Type B pancreatic cell (in vitro differentiated cells): ENCODE results near the gene SFN. TPM values are rescaled to one million over a fixed set of nuclear protein-coding genes. Genes with fewer than 3 reads are reported as not detected.
A peak's percentile ranks its signal among the peaks of the same experiment; 100 is the strongest.
"Not testable (repeated sequence)": the region's sequence is repeated elsewhere in the genome, so short reads cannot be mapped to it uniquely, and the experiment has no call there.

ENCODE experiments used
- DNase-seq: peaks from one replicate; pipeline ENCODE4 v3.0.0; 2021; ENCODE audit warnings: mixed read lengths; ENCODE audit not compliant: unreplicated experiment; ENCODE audit errors: extremely low spot score
- H3K27ac Mint-ChIP-seq: 2 replicates; pipeline ENCODE4 v1.8.0; 2021; ENCODE audit warnings: mild to moderate bottlenecking, mixed read lengths
- H3K27me3 Mint-ChIP-seq: 2 replicates; pipeline ENCODE4 v1.8.0; 2021; ENCODE audit warnings: mixed read lengths
- H3K36me3 Mint-ChIP-seq: 2 replicates; pipeline ENCODE4 v1.8.0; 2021; ENCODE audit warnings: mixed read lengths
- H3K4me1 Mint-ChIP-seq: one replicate; pipeline ENCODE4 v1.8.0; 2021; ENCODE audit warnings: mixed read lengths; ENCODE audit not compliant: unreplicated experiment
- H3K4me3 Mint-ChIP-seq: 2 replicates; pipeline ENCODE4 v1.8.0; 2021; ENCODE audit warnings: mild to moderate bottlenecking, mixed read lengths
- H3K9me3 Mint-ChIP-seq: 2 replicates; pipeline ENCODE4 v1.8.0; 2021; ENCODE audit warnings: mixed read lengths
- total RNA-seq: library from RNA; stranded (reverse); gene quantifications from 2 replicates; pipeline ENCODE4 v1.2.1, GENCODE V29; 2021; ENCODE audit warnings: low replicate concordance
- TF ChIP-seq, protein P1 (sequence below): fragments of 200-600 bp; sonication (generic); conservative IDR thresholded peaks from 2 replicates; pipeline ENCODE4 v1.5.0; 2021; ENCODE audit warnings: antibody characterized with exemption, mild to moderate bottlenecking

Gene SFN
- total RNA-seq, 1 donor from 2014 or later: 27.7 TPM

DNA sequence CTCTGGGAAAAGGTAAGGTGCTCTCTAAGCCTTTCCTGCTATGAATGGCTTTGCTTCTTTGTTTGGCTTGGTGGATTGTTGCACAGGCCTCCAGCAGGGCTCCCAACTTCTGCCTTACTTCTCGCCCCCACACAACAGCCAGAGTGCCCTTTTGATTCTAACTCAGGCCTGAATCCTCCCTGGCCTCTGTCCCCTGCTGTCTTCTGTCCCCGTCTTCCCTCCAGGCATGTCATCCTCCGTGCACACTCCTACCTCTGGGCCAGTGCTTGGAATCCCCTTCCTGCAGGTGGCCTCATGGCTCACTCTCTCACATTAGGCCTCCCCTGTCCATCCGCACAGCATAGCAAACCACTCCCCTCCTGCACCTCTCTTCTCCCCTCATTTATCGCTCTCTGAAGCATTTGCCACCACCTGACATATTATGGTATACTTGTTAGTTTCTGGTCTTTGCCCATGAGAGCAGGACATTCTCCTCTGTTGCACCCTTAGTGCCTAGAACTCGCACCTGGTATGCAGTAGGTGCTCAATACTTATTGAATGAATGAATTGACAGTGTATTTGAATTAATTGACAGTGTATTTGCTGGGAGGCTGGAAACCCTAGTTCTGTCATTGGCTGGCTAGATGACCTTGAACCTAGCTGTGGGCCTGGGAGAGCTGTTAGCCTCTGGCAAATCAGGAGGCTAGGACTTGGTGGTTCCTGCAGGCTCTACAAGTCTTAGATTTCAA, 33.6 kb upstream of the SFN start:
- Mint-ChIP-seq H3K27me3 (no peaks in the 10 kb centered on the region), H3K27ac (peak overlapping the region; percentile 59), H3K4me3 (peak overlapping the region; percentile 94), H3K36me3 (peaks cover 18% of the 10 kb centered on the region), H3K9me3 (no peaks in the 10 kb centered on the region), H3K4me1 (peaks cover 22% of the 10 kb centered on the region)
- DNase-seq: no peak
- TF ChIP-seq, protein P1, sequence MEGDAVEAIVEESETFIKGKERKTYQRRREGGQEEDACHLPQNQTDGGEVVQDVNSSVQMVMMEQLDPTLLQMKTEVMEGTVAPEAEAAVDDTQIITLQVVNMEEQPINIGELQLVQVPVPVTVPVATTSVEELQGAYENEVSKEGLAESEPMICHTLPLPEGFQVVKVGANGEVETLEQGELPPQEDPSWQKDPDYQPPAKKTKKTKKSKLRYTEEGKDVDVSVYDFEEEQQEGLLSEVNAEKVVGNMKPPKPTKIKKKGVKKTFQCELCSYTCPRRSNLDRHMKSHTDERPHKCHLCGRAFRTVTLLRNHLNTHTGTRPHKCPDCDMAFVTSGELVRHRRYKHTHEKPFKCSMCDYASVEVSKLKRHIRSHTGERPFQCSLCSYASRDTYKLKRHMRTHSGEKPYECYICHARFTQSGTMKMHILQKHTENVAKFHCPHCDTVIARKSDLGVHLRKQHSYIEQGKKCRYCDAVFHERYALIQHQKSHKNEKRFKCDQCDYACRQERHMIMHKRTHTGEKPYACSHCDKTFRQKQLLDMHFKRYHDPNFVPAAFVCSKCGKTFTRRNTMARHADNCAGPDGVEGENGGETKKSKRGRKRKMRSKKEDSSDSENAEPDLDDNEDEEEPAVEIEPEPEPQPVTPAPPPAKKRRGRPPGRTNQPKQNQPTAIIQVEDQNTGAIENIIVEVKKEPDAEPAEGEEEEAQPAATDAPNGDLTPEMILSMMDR: no peak

DNA sequence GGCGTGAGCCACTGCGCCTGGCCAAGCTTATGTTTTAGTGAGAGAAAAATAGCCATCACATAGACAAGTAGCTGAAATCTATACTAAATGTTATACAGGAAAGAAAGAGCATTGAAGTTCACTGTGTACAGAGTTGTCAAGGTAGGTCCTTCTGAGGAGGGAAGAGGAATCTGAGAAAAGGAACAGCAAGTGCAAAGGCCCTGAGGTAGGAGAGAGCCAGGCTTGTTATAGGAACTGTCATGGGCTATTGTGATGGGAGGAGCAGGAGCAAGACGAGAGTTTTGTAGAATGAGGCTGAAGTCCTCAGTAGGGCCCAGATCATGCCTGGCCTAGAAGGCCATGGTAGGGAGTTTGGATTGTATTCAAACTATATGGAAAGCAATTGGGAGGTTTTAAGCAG, 31.9 kb upstream of the SFN start:
- Mint-ChIP-seq H3K4me1 (peaks cover 22% of the 10 kb centered on the region), H3K36me3 (peaks cover 26% of the 10 kb centered on the region), H3K4me3 (no peak overlapping the region), H3K9me3 (no peaks in the 10 kb centered on the region), H3K27me3 (no peaks in the 10 kb centered on the region), H3K27ac (peak overlapping the region; percentile 3)
- TF ChIP-seq, protein P1: no peak
- no peak for DNase-seq

- Mint-ChIP-seq H3K9me3 (no peaks in the 10 kb centered on the region), H3K4me1 (peaks cover 22% of the 10 kb centered on the region), H3K27ac (peak overlapping the region; percentile 54), H3K27me3 (no peaks in the 10 kb centered on the region), H3K36me3 (peaks cover 26% of the 10 kb centered on the region), H3K4me3 (no peak overlapping the region)
- no peak for DNase-seq
- TF ChIP-seq, protein P1: no peak
Observed at GRCh38 chr1:26831546-26832248, 31.3 kb upstream of the SFN start.

- DNase-seq: no peak
- H3K4me1 Mint-ChIP-seq: peaks cover 20% of the 10 kb centered on the region
- H3K4me3 Mint-ChIP-seq: no peak overlapping the region
- no peaks in the 10 kb centered on the region for H3K9me3 Mint-ChIP-seq
- peak overlapping the region; percentile 54 for H3K27ac Mint-ChIP-seq
- no peaks in the 10 kb centered on the region for H3K27me3 Mint-ChIP-seq
- peaks cover 26% of the 10 kb centered on the region for H3K36me3 Mint-ChIP-seq
- TF ChIP-seq, protein P1: no peak
Observed at GRCh38 chr1:26832249-26832960, 30.5 kb upstream of the SFN start.

- no peak for DNase-seq
- Mint-ChIP-seq H3K27ac (peak overlapping the region; percentile 59), H3K4me1 (peaks cover 10% of the 10 kb centered on the region), H3K4me3 (no peak overlapping the region), H3K36me3 (peaks cover 30% of the 10 kb centered on the region), H3K27me3 (no peaks in the 10 kb centered on the region), H3K9me3 (no peaks in the 10 kb centered on the region)
- TF ChIP-seq, protein P1: no peak
Observed at GRCh38 chr1:26833432-26834405, 29.2 kb upstream of the SFN start.

DNA sequence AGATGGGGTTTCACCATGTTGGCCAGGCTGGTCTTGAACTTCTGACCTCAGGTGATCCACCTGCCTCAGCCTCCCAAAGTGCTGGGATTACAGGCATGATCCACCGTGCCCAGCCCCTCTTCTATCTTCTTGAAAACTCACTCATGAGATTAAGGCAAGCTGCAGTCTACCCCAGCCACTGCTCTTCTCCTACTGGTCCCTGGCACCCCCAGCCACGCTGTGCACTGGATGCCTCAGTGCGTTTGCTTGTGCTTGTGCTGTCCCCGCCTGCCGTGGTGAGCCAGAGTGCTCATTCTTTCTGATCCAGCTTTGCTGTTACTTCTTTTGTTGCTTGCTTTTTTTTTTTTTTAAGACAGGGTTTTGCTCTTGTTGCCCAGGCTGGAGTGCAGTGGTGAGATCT, 25.3 kb upstream of the SFN start:
- not testable (repeated sequence) for DNase-seq
- H3K27ac Mint-ChIP-seq: peak overlapping the region; percentile 93

More for the DNA sequence above, 25.3 kb upstream of the SFN start:
- not testable (repeated sequence) for H3K4me3 Mint-ChIP-seq, H3K4me1 Mint-ChIP-seq, H3K9me3 Mint-ChIP-seq, H3K27me3 Mint-ChIP-seq
- H3K36me3 Mint-ChIP-seq: peaks cover 21% of the 10 kb centered on the region
